GM19023 (cell line): Measurements from ENCODE around the gene BOD1L2.

ENCODE experiments used
- ATAC-seq: cut with Tn5 transposase; IDR thresholded peaks from one replicate; pipeline ENCODE4 v1.9.1; 2021; ENCODE audit warnings: mild to moderate bottlenecking, moderate library complexity; ENCODE audit not compliant: unreplicated experiment

The BOD1L2 gene

GRCh38 chr18:57146956-57147636 lies at the start of gene BOD1L2:
TSS of gene BOD1L2 (plus strand) at chr18:57147087. CDS start at chr18:57147313, 226 bp downstream.
- no peak for ATAC-seq

DNA sequence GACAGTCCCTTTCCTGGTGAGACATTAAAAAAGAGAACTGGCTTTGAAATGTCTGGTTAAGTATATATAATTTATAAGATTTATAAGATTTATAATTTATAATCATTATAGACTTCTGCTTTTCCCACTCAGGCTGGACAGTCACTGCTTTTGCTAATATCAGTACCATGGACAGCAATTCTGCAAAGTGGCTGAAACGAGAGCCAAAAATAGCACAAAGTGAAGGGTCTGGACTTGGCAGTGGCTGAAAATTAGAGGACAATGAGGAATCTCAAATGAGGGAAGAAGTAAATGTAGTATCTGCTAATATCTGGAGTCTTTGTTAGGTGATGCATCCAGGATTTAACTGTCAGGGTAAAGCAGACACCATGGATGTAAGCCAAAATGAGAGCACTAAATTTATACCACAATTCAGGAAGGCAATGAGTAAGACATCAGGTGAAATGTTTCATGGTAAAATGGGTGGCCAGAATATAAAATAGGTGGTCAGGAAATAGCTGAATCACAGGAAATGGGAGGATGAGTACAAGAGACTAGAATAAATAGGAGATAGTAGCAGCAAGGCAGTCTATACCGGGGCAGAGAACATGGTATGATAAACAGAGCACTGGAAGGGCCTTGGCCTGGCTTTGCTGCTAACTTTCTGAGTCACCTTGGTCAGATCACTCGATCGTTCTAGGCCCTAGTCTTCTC lies 39.6 kb upstream of the BOD1L2 start:
- no peak for ATAC-seq

- no peak for ATAC-seq
Measured at GRCh38 chr18:57110290-57110689, 36.6 kb upstream of the BOD1L2 start.

DNA sequence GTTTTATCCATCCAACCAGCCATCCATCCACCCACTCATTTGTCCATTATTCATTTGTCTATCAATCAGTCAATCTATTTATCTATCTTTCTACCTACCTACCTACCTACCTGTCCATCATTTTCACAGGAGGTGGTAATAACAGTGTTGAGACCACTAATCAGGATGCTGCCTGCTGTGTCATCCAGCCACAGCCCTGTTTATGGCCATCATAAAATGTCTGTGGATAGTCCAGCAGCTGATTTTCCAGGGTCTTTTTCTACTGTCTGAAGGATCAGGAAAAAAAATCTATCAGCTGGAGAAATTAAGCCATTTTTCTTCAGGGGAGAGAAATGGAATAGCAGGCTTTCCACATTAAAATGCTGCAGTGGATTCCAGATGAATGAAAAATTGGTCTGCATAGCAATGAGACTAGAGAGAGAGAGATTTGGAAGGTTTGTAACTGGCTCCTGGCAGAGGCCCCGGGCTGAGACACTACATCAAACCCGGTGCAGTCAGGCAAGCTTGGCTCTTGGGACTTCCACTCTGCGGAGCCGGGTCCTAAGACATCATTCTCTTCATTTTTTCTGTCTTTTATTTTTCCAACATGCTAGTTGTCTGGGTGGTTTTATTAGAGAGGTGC lies 33.0 kb upstream of the BOD1L2 start:
- ATAC-seq: no peak

DNA sequence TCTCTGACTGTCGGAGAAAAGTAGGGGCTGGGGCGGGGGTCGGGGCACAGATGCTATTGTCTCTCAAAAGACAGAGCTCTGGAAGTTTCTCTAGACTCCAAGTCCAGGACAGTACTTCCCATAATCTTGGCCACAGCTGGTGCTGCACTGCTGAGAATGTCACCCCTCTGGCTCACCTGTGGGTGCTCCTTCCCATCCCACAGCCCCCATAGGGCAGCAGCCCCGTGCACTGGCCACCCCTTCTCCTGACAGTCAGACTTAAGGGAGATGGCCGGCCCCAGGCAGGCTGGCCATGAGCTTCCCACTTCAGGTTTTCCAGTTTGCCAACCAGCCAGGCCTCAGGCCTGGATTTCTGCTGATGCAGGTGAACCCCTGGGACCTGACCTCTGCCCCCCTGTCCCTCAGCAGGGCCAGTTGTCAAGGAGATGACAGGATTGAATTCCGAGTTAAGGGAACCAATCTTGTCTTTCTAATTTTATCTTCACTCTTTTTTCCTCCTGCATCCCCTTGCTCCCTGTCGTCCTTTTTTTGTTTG lies 30.2 kb upstream of the BOD1L2 start:
- ATAC-seq: no peak

GRCh38 chr18:57121542-57122112 lies 25.3 kb upstream of the BOD1L2 start:
- no peak for ATAC-seq

DNA sequence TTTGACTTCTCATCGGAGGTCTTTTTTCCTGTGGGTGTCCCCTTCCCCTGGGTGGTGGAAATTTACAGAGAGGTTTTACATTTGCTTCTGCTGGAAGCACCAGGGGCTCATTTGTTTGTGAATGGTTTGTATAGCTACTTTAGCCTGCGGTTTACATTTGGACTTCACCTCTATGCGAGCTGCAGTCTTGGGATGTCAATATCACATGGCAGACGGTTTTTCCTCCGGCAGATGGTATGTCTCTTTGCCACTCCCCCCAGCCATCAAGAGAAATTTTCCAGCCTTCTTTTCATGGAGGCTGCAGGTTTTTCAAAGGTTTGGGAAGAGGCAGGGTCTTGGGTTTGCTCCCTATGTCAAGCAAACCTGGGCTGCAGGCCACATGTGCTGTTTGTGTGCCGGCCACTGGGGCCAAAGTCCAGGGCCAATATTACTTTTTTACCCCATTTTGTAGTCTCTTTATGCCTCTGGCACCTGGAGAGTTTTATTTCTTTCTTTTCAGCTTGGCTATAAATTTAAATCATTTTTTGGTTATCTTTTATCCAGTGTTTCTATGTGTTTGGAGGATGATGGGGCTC lies 23.9 kb upstream of the BOD1L2 start:
- ATAC-seq: no peak

DNA sequence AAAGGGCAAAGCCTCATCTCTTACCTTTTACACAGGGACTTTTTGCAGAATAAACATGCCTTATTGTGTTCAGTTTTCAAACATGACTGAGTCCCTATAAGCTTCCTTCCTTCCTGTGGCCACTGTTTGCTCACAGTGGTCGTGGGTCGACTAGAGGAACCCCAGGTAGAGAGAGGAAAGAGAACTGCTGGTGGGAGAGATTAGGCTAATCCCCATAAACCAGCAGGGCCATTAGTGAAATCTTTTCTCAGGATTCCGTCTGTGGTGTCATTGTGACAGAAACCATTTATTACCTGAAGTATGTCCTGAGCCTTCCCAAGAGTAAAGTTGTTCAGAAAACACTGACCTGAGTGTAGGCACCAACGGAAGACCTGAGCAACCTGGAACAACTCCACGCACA lies 21.3 kb upstream of the BOD1L2 start:
- ATAC-seq: no peak

DNA sequence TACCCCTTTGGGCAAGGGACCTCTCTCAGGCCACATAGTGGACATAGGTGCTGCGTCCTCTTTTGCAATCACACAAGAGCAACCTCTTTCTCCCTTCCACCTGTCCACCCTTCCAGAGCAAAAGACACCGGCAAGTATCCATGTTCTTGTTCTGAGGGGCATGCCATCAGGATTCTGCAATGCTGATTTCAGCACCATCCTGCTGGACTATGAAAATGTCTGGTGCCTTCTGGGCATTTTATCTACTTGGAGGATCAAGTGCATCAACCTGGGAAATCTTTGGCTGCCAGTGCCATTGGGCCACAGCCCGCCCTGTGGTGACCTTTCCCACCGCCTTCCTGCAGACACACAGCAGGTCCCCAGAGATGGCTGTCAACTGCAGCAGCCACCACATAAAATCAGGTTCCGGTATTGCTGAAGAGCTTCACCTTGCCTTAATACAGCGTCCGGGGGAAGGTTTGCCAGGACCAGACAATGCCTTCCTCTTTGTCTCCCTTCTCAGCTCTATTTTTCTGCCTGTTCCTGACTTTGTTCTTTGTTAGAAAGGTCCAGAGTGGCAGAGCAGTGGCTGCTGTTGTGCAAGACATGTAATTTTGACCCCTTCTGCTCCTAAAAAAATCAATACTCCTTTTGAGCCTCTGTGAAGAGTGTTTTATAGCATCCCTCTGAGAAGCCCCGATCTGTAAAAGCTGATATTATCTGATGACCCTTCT lies 18.5 kb upstream of the BOD1L2 start:
- ATAC-seq: no peak

DNA sequence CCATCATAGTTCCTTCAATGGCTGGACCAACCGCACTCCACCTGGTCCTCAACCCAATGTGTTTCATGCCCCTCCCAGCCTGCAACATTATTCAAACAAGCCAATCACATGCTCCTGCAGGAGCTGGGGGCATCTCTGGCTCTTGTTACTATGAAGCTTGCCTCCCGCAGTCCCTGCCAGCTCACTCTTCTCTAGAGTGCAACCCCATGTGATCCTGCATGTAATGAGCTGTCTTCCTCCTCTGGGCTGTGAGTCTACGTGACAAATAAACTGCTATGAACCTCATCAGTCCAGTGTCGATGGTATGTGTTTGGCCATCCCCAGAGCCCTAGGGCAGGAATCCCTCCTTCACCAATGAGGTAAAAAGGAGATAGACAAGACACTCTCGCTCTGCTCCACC lies 15.8 kb upstream of the BOD1L2 start:
- no peak for ATAC-seq

DNA sequence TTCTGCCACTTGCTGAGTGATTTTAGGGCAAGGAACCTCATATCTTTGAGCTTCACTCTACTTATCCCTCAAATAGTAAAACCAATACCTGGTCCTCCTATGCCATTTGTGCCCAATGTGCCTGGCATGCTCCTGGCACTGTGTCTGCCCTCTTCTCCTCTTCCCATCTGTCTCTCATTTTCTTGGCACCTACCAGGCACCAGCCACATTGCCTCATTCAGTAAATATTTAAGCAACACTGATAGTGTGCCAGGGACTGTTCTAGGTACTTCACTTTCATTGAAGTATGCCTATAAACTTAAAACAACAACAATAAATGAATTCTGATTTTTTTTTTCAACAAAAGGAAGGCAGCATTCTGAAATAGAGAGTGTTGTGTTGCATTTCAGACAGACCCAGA lies 15.1 kb upstream of the BOD1L2 start:
- ATAC-seq: no peak

- ATAC-seq: no peak
Measured at GRCh38 chr18:57134618-57135135, 12.2 kb upstream of the BOD1L2 start.

DNA sequence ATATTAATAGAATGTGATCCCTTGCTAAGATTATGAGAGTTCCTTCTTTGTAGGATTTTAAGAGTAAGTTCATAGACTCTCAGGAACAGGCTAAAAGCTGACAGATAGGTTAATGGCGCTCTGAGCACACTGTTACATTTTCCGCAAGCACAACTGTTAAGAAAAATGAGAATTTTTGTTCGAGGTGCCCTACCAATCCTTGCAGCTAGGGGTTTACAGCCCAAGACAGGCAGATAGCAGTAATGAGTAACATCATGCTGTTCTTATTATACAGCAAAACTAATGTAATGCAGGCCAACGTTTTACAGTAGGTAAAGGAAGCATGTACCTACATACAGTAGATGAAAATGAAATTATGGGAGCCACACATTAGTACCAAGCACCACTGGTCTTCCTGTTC lies 11.2 kb upstream of the BOD1L2 start:
- no peak for ATAC-seq

GRCh38 chr18:57137847-57138246 lies 9.0 kb upstream of the BOD1L2 start:
- no peak for ATAC-seq

DNA sequence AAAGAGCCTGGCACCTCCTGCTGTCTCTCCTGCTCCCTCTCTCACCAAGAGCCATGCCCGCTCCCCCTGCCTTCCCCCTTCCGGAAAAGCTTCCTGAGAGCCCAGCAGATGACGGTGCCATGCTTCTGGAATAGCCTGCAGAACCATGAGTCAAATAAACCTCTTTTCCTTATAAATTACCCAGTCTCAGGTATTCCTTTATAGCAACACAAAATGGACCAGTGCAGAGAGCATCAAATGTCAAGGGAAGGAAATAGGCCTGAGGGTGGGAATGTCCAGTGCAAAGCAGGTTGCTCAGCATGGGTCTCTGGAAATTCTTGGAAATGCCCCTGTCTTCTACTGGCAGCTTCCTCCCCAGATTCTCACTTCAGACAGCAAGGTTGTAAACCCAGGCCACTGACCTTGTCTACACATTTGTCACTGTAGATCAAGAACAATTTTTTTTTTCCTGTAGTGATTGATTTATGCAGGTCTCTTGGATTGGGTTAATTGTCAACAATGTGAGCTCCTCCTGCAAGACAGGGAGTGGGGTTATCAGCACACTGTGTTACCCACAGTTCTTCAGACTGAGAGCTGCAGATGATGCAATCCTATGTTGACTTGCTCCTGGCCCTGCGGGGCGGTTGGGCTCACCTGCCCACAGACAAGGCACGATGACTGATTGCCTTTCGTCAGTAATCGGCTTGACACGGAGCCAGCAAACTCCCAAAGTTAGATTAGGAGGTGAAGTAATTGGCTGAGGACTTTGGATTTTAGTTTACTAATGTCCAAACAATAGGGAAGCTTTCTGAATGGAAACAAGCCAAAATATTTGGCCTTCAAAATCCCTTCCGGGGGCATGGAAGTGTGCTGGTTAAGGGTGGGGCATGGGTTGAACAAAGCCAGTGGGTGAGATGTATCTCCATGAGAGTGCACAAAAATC lies 5.4 kb upstream of the BOD1L2 start:
- no peak for ATAC-seq

DNA sequence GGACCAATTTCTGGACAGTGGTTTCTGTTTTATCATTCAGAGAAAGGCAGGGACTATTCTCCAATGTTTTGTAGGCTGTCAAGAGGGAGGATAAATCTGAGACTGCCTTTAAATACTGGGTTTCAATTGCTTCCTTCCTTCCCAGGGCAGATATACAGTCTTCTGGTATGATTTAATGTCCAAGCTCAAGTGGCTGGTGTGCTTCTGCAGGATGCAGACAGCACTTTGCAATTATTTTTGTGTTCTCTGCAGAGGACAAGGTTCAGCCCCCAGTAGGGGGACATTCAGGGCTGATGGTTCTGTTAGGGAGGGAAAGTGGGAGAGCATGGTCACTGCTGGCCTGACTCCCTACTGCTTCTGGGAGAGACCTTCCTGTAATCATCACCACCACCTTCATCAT lies 4.6 kb upstream of the BOD1L2 start:
- no peak for ATAC-seq

DNA sequence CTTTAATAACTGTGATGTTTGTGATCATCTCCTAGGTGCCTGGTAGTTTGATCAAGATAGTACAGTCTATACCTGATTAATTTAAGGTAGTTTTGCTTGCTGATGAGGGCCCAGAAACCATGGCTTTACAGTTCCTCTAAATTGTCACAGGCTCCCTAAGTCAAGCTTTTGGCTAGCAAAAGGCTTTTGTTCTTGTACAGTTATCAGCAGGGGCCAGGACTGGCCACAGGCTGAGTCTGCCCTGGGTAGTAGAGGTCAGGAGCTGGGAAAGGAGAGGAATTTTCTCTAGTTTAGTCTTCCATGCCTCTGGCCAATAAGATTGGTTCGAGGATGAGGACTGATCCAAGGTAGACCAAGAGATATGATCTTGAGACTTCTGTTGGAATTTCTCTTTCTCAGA lies 3.6 kb upstream of the BOD1L2 start:
- no peak for ATAC-seq

- no peak for ATAC-seq
Measured at GRCh38 chr18:57148263-57148662, 1.4 kb downstream of the BOD1L2 start.

DNA sequence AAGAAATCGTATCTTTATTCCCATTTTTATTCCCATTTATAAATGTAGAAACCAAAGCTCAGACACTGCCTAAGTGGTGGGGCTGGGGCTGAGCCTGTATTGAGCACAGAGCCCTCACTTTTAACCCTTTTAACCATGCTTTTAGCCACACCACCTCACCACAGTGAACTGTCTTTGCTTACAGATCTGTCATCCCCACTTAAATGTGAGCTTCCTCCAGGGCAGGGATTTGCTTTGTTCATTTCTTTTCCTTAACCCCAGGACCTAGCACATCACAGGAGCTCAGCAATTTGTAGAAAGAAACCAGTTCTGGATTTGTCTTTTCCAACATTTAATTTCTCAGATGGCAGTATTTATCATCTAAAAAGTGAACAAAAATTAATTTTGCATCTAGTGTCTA lies 2.2 kb downstream of the BOD1L2 start:
- ATAC-seq: no peak
